ENCODE results near the gene OR11H6.
"Not testable (repeated sequence)": the region's sequence is repeated elsewhere in the genome, so short reads cannot be mapped to it uniquely, and the experiment has no call there.

- TF ChIP-seq EZH2 (IDR thresholded peaks at IDR 0.05; ENCODE audit: low read length, missing control alignments); CTCF (conservative IDR thresholded peaks at IDR 0.05 in 1 of 2, IDR thresholded peaks at IDR 0.05 in 1 of 2; ENCODE audit: low read depth in 1 of 2, low read length in 2 of 2): not testable (repeated sequence)
Observed at GRCh38 chr14:20174205-20174604, 49.3 kb upstream of the OR11H6 start.
